ENCODE results near the gene TBXAS1. TPM values are rescaled to one million over a fixed set of nuclear protein-coding genes. Genes with fewer than 3 reads are reported as not detected.

TBXAS1 gene
- total RNA-seq, 4 donors from 2014 or later: 6.2 to 23.0 (median 11.8) TPM

GRCh38 chr7:139876622-139877283, 47.7 kb downstream of the TBXAS1 start:
- no peaks in the 10 kb centered on the region for H3K27me3 ChIP-seq
- TF ChIP-seq EP300 (IDR thresholded peaks at IDR 0.05) (no peak), POLR2AphosphoS5 (IDR thresholded peaks at IDR 0.05) (no peak), POLR2A (IDR thresholded peaks at IDR 0.05) (no peak), CTCF (IDR thresholded peaks at IDR 0.05) (no peak)
- peaks cover 0 to 4% (median 0%) of the 10 kb centered on the region in 3 donors for H3K4me1 ChIP-seq
- 94% methylated on average over 7 of the region's 8 CpGs; no CpG with 5 or more reads in 1 of the 2 donors for WGBS, 2 donors (ENCODE audit: low coverage in 1 of 2)
- ATAC-seq: no peak
- H3K27ac ChIP-seq: no peak overlapping the region
- H3K36me3 ChIP-seq: no peaks in the 10 kb centered on the region
- no peaks in the 10 kb centered on the region for H3K9me3 ChIP-seq
- H3K4me3 ChIP-seq: no peak overlapping the region

GRCh38 chr7:139883814-139884213, 54.8 kb downstream of the TBXAS1 start:
- H3K9me3 ChIP-seq: no peaks in the 10 kb centered on the region
- H3K36me3 ChIP-seq: no peaks in the 10 kb centered on the region
- H3K27ac ChIP-seq: no peak overlapping the region
- TF ChIP-seq POLR2AphosphoS5 (IDR thresholded peaks at IDR 0.05) (no peak), EP300 (IDR thresholded peaks at IDR 0.05) (no peak), POLR2A (IDR thresholded peaks at IDR 0.05) (no peak), CTCF (IDR thresholded peaks at IDR 0.05) (no peak)
- no peaks in the 10 kb centered on the region for H3K27me3 ChIP-seq
- H3K4me3 ChIP-seq: no peak overlapping the region
- whole genome bisulfite sequencing, 2 donors (ENCODE audit: low coverage in 1 of 2): 76% methylated on average over 3 of the region's 3 CpGs; no CpG with 5 or more reads in 1 of the 2 donors
- no peak for ATAC-seq
- no peaks in the 10 kb centered on the region for H3K4me1 ChIP-seq

GRCh38 chr7:139884441-139884840, 55.4 kb downstream of the TBXAS1 start:
- H3K27ac ChIP-seq: no peak overlapping the region
- no peak overlapping the region for H3K4me3 ChIP-seq
- WGBS, 2 donors (ENCODE audit: low coverage in 1 of 2): 90 to 95% methylated on average over 2 to 4 of the region's 7 CpGs
- TF ChIP-seq CTCF (IDR thresholded peaks at IDR 0.05) (no peak), EP300 (IDR thresholded peaks at IDR 0.05) (no peak), POLR2AphosphoS5 (IDR thresholded peaks at IDR 0.05) (no peak), POLR2A (IDR thresholded peaks at IDR 0.05) (no peak)
- no peaks in the 10 kb centered on the region for H3K4me1 ChIP-seq
- H3K9me3 ChIP-seq: no peaks in the 10 kb centered on the region
- no peaks in the 10 kb centered on the region for H3K27me3 ChIP-seq
- ATAC-seq: no peak
- H3K36me3 ChIP-seq: no peaks in the 10 kb centered on the region

GRCh38 chr7:139885511-139885910, 56.4 kb downstream of the TBXAS1 start:
- no peaks in the 10 kb centered on the region for H3K27me3 ChIP-seq
- H3K27ac ChIP-seq: no peak overlapping the region
- no peak overlapping the region for H3K4me3 ChIP-seq
- no peaks in the 10 kb centered on the region for H3K4me1 ChIP-seq
- no peaks in the 10 kb centered on the region for H3K36me3 ChIP-seq
- no peak for TF ChIP-seq CTCF (IDR thresholded peaks at IDR 0.05)
- TF ChIP-seq POLR2AphosphoS5 (IDR thresholded peaks at IDR 0.05): no peak
- TF ChIP-seq POLR2A (IDR thresholded peaks at IDR 0.05): no peak
- no peak for TF ChIP-seq EP300 (IDR thresholded peaks at IDR 0.05)
- H3K9me3 ChIP-seq: no peaks in the 10 kb centered on the region
- ATAC-seq: no peak

DNA sequence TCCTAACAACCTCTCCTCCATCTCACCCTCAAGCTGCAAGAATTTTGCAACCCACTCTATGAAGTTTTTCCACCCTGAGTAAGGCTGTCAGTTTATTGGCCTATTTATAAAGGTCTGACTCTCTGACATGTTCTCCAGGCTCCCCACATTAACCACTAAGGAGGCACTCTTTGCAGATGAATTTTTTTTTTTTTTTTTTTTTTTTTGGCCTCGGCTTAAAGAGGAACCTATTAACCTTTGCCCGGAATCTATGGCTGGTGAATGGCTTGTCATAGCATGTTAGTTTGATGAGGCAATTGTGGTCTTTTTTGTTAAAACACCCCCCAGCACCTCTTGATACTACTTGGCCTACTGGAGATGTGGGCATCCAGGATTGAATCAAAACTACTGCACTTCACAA, 57.1 kb downstream of the TBXAS1 start:
- 19% methylated on average over 2 of the region's 2 CpGs; no CpG with 5 or more reads in 1 of the 2 donors for WGBS, 2 donors (ENCODE audit: low coverage in 1 of 2)

More for the DNA sequence above, 57.1 kb downstream of the TBXAS1 start:
- H3K4me1 ChIP-seq: no peaks in the 10 kb centered on the region
- H3K27ac ChIP-seq: no peak overlapping the region
- TF ChIP-seq EP300 (IDR thresholded peaks at IDR 0.05) (no peak), POLR2A (IDR thresholded peaks at IDR 0.05) (no peak), CTCF (IDR thresholded peaks at IDR 0.05) (no peak), POLR2AphosphoS5 (IDR thresholded peaks at IDR 0.05) (no peak)
- no peak overlapping the region for H3K4me3 ChIP-seq
- H3K9me3 ChIP-seq: no peaks in the 10 kb centered on the region
- no peaks in the 10 kb centered on the region for H3K27me3 ChIP-seq
- H3K36me3 ChIP-seq: no peaks in the 10 kb centered on the region
- ATAC-seq: no peak
